Measurements from ENCODE around the gene CFAP97D1. TPM values are rescaled to one million over a fixed set of nuclear protein-coding genes. Genes with fewer than 3 reads are reported as not detected.
"Not testable (repeated sequence)": the region's sequence is repeated elsewhere in the genome, so short reads cannot be mapped to it uniquely, and the experiment has no call there.

Gene CFAP97D1
- total RNA-seq, 2 donors from 2014 or later = not detected

- intact Hi-C loops (cut with DNase I) = loop anchor here in 1 of 2 donors (10.0 kb wide), 1 partner anchor 47 kb away; the partner anchor contains the start of gene MPP3
- DNase-seq (ENCODE audit: low spot score) = no peak
These were observed 7.5 kb downstream of the CFAP97D1 start for GRCh38 chr17:43787728-43788127.

- no peak for DNase-seq (ENCODE audit: low spot score)
- intact Hi-C loops (cut with DNase I) = loop anchor here in 1 of 2 donors (10.0 kb wide), 1 partner anchor 46 kb away; the partner anchor contains the start of gene MPP3
These were observed 8.3 kb downstream of the CFAP97D1 start for GRCh38 chr17:43788540-43788939.

DNA sequence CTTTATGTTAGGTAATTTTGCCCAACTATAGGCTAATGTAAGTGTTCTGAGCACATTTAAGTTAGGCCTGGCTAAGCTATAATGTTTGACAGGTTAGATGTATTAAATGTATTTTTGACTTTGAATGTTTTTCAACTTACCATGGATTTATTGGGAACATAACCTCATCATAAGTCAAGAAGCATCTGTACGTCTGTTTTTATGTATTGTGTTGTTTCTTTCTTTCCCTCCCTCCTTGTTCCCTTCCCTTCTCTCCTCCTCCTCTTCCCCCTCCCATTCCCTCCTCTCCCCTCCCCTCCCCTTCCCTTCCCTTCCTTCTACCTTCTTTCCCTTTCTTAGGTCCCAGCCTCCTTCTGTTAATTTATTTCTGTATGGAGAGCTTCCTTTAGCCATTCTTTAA is 9.2 kb downstream of the CFAP97D1 start:
- intact Hi-C loops (cut with DNase I) = loop anchor here in 1 of 2 donors (10.0 kb wide), 1 partner anchor 45 kb away; the partner anchor contains the start of gene MPP3

DNA sequence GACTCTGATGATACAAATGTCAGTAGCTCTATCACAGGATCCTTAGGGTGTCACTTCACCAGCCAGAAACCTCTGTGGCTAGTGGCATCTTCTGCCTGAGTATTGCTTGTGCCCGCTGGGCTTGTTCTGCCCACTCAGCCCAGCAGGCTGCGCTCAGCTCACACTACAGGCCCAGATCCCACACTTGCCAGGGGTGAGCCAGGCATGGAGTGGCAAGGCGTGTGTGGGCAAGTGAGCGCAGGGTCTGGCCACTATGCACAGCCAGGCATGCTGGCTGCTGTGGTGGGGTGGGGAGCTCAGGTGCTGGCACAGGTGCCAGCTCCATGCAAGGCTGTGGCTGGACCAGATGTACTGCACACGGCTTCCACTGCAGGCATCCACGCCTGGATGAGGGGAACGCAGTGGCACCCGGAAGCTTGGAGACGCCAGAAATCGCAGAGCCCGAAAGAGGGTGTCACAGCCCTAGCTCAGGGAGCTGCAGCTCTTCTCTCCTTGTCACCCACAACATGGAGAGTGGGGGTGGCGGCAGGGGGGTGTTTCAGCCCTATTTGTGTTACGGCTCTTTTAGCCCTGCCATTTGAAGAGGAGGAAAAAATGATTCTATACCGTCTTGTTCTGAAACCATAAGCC is 10.2 kb downstream of the CFAP97D1 start:
- DNase-seq (ENCODE audit: low spot score) = no peak
- intact Hi-C loops (cut with DNase I) = no loop called here

More for the DNA sequence above, 9.2 kb downstream of the CFAP97D1 start:
- DNase-seq (ENCODE audit: low spot score) = no peak

- no peak for DNase-seq (ENCODE audit: low spot score)
- intact Hi-C loops (cut with DNase I) = no loop called here
These were observed 11.4 kb downstream of the CFAP97D1 start for GRCh38 chr17:43791589-43791988.

GRCh38 chr17:43792668-43793067 is 12.4 kb downstream of the CFAP97D1 start:
- intact Hi-C loops (cut with DNase I) = not testable (repeated sequence)

GRCh38 chr17:43798024-43798423 is 17.8 kb downstream of the CFAP97D1 start:
- intact Hi-C loops (cut with DNase I); DNase-seq (ENCODE audit: low spot score): not testable (repeated sequence)

More at GRCh38 chr17:43792668-43793067, 12.4 kb downstream of the CFAP97D1 start:
- not testable (repeated sequence) for DNase-seq (ENCODE audit: low spot score)

GRCh38 chr17:43799047-43799446 is 18.8 kb downstream of the CFAP97D1 start:
- intact Hi-C loops (cut with DNase I) = no loop called here
- DNase-seq (ENCODE audit: low spot score) = no peak

DNA sequence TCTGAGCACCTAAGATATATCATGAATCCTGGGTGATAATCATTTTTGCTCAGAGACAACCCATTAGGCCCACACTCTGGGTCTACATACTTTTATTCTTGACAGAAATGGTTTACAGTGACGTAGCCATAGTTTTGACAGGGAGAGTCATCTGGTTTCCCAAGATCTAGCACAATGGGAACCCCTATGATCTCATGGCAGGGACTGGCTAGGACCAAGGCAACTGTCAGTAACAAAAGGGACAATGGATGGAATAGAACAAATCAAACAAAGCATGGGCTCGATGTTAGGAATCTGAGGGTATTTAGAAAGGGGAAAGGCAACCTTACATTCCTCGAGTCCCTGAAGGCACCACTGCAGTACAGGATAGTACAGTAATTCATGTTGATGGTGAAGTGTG is 20.5 kb downstream of the CFAP97D1 start:
- intact Hi-C loops (cut with DNase I) = no loop called here

GRCh38 chr17:43801844-43802243 is 21.6 kb downstream of the CFAP97D1 start:
- DNase-seq (ENCODE audit: low spot score) = no peak
- intact Hi-C loops (cut with DNase I) = no loop called here

More for the DNA sequence above, 20.5 kb downstream of the CFAP97D1 start:
- no peak for DNase-seq (ENCODE audit: low spot score)

- intact Hi-C loops (cut with DNase I) = no loop called here
- no peak for DNase-seq (ENCODE audit: low spot score)
These were observed 23.5 kb downstream of the CFAP97D1 start for GRCh38 chr17:43803758-43804157.

GRCh38 chr17:43805117-43805516 is 24.9 kb downstream of the CFAP97D1 start:
- DNase-seq (ENCODE audit: low spot score) = no peak
- intact Hi-C loops (cut with DNase I) = no loop called here

GRCh38 chr17:43808076-43808475 is 27.8 kb downstream of the CFAP97D1 start:
- intact Hi-C loops (cut with DNase I) = no loop called here
- DNase-seq (ENCODE audit: low spot score) = no peak

DNA sequence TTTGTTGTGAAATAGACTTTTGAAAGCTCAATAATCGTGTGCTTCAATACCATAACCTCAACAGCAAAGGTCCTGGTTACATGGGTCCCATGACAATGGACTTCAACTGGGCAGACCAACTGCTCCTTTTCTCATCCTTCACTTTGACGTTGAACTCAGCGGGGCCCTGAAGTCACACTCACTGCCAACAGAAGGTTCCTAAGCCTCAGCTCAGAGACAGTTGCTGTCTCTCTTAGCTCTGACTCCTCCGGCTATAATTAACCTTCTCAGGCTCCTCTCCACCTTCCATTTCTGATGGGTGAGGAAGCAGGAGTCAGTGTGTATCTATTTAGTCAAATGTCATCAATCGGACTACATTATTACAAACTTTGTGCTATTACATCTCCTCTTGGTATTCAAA is 28.9 kb downstream of the CFAP97D1 start:
- no peak for DNase-seq (ENCODE audit: low spot score)
- intact Hi-C loops (cut with DNase I) = no loop called here

DNA sequence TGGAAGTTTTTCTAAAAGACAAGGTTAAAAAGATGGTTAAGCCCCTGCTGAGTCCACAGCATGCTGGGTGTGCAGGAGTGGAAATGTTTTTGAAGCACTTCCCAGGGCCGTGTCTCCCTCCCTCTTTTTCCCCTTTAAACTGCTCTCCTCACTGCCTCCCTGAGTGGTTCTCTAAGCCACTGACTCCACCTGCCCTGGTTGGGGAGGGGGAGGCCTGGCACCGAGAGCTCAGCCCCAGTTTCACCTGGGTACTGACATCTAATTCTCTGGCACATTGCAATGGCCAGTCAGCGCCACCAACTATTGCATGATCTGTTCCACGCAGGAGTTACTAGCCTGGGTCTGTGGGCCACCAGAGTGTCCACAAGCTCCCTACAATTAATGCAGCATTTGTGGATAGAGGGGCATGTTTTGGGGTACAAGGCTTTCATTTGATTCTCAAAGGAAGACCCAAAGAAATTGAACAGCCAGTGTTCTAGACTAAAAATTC is 30.0 kb downstream of the CFAP97D1 start:
- intact Hi-C loops (cut with DNase I) = no loop called here
- no peak for DNase-seq (ENCODE audit: low spot score)

GRCh38 chr17:43810823-43811222 is 30.6 kb downstream of the CFAP97D1 start:
- intact Hi-C loops (cut with DNase I) = no loop called here
- no peak for DNase-seq (ENCODE audit: low spot score)

DNA sequence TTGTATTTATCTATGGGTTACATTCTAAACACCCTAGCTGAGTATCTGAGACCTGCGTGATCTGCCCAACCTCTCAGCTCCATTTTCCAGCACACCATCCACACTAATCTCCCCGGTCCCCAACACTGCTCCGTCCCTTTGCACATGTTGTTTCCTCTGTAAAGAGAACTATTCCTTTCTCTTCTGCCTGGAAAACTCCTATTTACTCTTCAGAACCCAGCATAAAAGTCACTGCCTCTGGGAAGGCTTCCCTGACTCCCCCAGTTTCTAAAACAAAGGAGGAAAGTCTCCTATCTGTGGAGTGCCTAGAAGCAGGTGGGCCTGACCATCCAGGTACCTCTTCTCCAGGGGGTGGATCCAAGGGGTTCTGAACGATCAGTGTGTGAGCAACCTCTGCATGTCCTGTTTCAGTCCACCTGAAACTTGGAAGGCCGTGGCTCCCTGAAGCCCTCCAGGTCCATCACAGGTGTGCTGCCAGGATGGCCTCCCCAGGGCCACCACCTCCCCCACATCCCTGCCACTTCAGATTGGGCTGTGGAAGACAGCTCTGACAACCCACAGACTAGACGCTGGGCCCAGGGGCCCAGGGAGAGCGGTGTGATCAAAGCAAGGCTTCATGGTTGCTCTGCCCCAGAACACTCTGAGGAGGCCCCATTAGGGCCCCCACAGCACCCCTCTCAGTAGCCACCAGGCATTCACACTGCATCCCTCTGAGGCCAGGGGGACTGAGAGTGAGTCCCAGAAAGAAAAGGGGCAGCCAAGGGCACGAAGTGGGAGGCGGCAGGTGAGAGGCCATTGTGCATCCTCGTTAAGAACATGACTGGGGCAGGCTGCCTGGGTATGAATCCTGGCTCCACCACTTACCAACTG is 32.4 kb downstream of the CFAP97D1 start:
- no peak for DNase-seq (ENCODE audit: low spot score)
- intact Hi-C loops (cut with DNase I) = no loop called here

- intact Hi-C loops (cut with DNase I) = no loop called here
- DNase-seq (ENCODE audit: low spot score) = no peak
These were observed 33.2 kb downstream of the CFAP97D1 start for GRCh38 chr17:43813386-43813785.

- intact Hi-C loops (cut with DNase I) = no loop called here
- DNase-seq (ENCODE audit: low spot score) = no peak
These were observed 33.8 kb downstream of the CFAP97D1 start for GRCh38 chr17:43814026-43814425.

DNA sequence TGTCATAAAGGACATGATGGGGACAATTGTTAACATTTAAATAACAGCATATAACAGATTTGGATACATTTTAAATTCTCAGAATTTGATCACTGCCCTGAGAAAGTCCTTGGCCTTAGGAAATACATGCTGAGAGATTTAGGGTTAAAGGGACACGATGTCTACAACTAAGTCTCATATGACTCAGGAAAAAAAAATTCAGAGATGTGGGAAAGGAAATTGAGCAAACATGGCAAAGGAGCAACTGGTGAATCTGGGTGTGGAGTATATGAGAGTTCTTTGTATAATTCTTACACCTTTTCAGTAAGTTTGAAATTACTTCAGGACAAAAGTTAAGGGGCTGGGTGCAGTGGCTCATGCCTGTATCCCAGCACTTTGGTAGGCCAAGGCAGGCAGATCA is 34.5 kb downstream of the CFAP97D1 start:
- intact Hi-C loops (cut with DNase I) = no loop called here
- DNase-seq (ENCODE audit: low spot score) = no peak
